Stimulated activated naive CD8-positive, alpha-beta T cell treated with anti-CD3 and anti-CD28 coated beads, Interleukin-15, amount 100 ng/mL, for 72 hours (primary cell): ENCODE measurements around the gene MIAT.

Experiments
- ATAC-seq: fragments of 150-1000 bp; cut with Tn5 transposase; 2 replicates; pipeline ENCODE4 v1.10.0; 2021; ENCODE audit warnings: mild to moderate bottlenecking, moderate library complexity
- DNase-seq, 2 donors: peaks; one replicate each; pipeline ENCODE4 v3.0.0; 2021 to 2022
- H3K27ac Mint-ChIP-seq, 2 donors: one replicate each; pipeline ENCODE4 v1.8.0; 2022; ENCODE audit warnings: mild to moderate bottlenecking in 2 of 2, mixed read lengths in 2 of 2, moderate library complexity in 2 of 2
- H3K27me3 Mint-ChIP-seq: one replicate; pipeline ENCODE4 v1.8.0; 2022; ENCODE audit warnings: mixed read lengths
- H3K4me1 Mint-ChIP-seq: one replicate; pipeline ENCODE4 v1.8.0; 2022; ENCODE audit warnings: mild to moderate bottlenecking, mixed read lengths
- H3K4me3 Mint-ChIP-seq, 2 donors: one replicate each; pipeline ENCODE4 v1.8.0; 2022; ENCODE audit warnings: mild to moderate bottlenecking in 2 of 2, mixed read lengths in 2 of 2, moderate library complexity in 1 of 2
- H3K9me3 Mint-ChIP-seq, 2 donors: one replicate each; pipeline ENCODE4 v1.8.0; 2022; ENCODE audit warnings: mixed read lengths in 2 of 2

MIAT gene

DNA sequence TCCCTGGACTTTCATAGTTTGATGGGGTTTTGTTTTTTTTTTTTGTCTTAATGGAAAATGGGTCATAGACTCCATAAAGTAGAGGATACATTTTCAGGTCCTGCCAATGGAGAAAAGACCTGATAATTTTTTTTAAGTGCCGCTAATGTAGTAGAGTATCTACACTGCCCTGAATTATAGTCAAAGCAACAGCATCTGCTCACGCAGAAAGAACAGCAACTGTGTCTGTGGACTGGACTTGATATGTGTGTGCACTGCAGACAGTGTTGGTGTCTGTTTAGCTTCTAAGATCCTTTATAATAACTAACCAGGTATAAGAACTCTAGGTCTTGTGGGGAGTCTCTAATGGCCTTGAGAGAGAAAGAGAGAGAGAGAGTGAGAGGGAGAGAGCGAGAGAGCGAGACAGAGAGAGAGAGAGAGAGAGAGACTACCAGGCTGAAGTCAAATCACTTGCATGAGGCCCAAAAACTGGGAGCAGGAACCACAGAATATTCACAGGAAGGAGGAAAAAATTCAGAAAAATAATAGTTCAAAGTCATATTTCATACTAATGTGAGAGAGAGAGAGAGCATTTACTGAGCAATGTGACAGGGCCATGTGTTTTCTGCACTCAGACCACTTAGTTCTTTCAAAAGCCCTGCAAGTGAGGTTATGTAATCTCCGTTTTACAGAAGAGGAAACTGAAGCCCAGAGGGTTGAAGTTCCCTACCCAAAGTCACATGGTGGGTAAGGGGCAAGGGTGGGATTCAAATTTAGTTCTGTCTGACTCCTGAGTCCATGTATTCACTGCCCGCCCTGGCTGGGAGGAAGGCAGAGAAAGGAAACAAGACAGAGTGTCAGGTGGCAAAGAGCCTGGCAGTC lies 8.6 kb upstream of the MIAT start:
- Mint-ChIP-seq H3K27me3 (no peaks in the 10 kb centered on the region), H3K4me1 (peaks cover 73% of the 10 kb centered on the region), H3K27ac (peak overlapping the region; percentile 3 to 55), H3K9me3 (no peaks in the 10 kb centered on the region), H3K4me3 (peak overlapping the region; percentile 79 to 92)
- DNase-seq (no peak), ATAC-seq (no peak)

DNA sequence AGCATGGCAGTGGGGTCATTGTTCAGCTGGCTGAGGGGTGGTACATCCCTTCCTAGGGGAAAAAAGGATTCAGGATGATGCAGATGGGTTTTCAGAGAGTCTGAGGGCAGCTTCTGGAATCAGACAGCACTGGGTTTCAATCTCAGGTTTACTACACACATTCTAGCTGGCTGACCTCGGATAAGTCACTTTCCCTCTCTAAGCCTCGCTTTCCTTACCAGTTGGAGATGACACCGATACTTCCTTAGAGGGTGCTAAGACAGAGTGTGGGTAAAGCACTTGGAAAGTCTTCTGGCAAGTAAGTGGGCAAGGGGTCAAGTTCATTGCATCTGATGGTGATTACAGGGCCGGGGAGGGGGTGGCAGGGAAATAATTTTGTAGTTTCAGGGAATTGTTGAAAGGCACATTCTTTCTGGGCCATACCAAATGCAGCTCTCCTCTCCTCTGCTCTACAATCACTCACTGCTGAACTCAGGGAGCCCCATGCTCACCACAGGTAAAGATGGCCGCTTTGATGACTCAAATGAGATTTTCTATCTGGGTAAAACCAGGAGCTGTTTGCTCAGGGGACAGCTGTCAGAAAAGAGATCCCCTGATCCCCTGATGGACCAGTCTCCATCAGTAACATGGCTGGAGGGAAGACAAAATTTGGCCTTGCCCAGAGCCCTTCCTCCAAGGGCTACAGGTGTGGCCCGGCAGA lies 6.5 kb upstream of the MIAT start:
- Mint-ChIP-seq H3K27ac (no peak overlapping the region), H3K4me3 (no peak overlapping the region), H3K4me1 (peaks cover 52% of the 10 kb centered on the region), H3K27me3 (no peaks in the 10 kb centered on the region), H3K9me3 (no peaks in the 10 kb centered on the region)
- no peak for DNase-seq
- ATAC-seq, result peak; percentile 73

DNA sequence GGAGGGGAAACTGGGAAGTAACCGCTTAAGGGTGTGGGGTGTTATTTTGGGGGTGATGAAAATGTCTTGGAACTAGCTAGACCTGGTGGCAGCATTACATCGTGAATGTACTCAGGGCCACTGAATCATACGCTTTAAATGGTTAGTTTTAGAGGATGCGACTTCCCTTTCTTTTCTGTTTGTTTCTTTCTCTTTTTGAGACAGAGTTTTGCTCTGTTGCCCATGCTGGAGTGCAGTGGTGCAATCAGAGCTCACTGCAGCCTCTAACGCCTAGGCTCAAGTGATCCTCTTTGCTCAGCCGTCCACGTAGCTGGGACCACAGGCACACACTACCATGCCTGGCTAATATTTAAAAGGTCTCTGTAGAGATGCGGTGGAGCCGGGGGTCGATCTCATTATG lies 5.6 kb upstream of the MIAT start:
- Mint-ChIP-seq H3K4me3 (no peak overlapping the region), H3K27ac (no peak overlapping the region), H3K9me3 (no peaks in the 10 kb centered on the region), H3K27me3 (peaks cover under 1% of the 10 kb centered on the region), H3K4me1 (peaks cover 43% of the 10 kb centered on the region)
- DNase-seq (no peak), ATAC-seq (no peak)

DNA sequence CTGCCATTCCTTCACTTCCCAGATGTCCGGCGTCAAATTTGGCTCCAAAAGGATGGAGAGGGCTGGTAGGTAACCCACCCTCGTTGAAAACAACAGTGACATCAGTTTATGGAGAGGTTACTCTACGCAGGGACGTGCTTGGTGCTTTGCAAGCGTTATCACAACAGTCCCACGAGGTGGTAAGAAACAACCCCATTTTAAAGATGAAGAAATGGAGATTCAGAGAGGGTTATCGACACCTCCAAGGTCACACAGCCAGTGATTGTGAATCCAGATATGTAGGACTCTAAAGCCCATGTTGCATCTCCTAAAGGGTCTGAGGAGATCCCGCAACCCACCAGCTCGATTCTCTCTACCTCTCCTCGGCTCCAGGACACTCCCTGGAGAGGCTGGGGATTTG lies 773 bp downstream of the MIAT start:
- H3K9me3 Mint-ChIP-seq, result no peaks in the 10 kb centered on the region
- ATAC-seq, result peak; percentile 63
- DNase-seq, result no peak
- peaks cover 37% of the 10 kb centered on the region for H3K4me1 Mint-ChIP-seq
- H3K27ac Mint-ChIP-seq, result peak overlapping the region in 1 of 2 donors; percentile 85
- H3K27me3 Mint-ChIP-seq, result peaks cover 10% of the 10 kb centered on the region
- peak overlapping the region; percentile 91 for H3K4me3 Mint-ChIP-seq

DNA sequence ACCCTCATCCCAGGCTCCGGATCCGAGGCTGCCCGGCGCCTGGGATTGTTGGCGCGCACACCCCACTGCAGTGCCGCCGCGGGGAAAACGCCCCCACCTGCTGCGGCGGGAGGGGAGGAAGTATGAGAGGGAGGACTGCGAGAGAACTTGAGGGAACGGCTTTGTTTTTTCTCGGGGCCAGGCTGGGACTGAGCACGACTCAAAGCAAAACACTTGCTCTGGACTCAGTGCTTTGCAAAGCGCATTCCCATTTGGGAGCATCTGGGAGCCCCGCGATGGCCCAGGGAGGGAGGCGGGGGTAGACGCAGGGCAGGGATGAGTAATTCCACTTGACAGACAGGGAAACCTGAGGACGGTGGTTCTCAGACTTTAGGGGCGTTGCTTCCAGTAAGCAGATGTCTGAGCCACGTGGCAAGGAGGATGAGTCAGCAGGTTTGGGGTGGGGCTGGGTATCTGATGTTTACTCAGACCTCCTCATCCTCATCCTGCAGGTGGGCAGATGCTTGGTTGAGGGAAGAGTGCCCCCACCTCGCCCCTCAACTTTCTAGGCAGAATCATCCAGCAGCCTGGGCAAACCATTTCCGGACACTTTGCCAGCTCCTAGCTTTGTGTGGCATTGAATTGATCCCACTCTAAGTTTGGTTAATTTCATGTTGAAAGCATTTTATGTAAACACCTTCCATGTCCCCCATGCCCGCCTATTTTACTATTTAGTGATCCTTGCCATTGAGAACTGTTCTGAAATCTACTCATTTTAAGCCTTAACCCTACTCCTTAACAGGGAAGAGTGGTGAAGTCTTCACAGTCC lies 1.5 kb downstream of the MIAT start:
- H3K27ac Mint-ChIP-seq, result peak overlapping the region in 1 of 2 donors; percentile 59
- DNase-seq, result peak; percentile 50 to 79

DNA sequence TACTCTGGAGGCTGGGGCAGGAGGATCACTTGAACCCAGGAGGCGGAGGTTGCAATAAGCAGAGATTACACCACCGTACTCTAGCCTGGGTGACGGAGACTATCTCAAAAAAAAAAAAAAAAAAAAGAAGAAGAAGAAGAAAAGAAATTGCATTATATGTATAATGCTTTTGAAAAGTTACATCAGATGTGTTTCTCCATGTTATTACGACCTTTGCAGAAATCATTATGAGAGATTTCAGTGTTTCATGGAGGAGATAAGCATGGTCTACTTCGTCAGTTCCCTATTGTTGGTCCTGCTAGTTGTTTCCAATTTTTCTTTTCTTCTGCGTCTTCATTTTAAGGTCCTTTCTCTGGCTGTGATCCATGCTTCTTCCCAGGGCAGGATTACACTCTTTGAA lies 3.0 kb downstream of the MIAT start:
- Mint-ChIP-seq H3K4me1 (peaks cover 54% of the 10 kb centered on the region), H3K9me3 (no peaks in the 10 kb centered on the region), H3K4me3 (no peak overlapping the region), H3K27ac (no peak overlapping the region), H3K27me3 (peaks cover 10% of the 10 kb centered on the region)
- ATAC-seq (no peak), DNase-seq (no peak)

More for the DNA sequence above, 1.5 kb downstream of the MIAT start:
- no peaks in the 10 kb centered on the region for H3K9me3 Mint-ChIP-seq
- H3K4me3 Mint-ChIP-seq, result peak overlapping the region; percentile 91
- ATAC-seq, result peak; percentile 88
- peaks cover 10% of the 10 kb centered on the region for H3K27me3 Mint-ChIP-seq
- peaks cover 39% of the 10 kb centered on the region for H3K4me1 Mint-ChIP-seq

DNA sequence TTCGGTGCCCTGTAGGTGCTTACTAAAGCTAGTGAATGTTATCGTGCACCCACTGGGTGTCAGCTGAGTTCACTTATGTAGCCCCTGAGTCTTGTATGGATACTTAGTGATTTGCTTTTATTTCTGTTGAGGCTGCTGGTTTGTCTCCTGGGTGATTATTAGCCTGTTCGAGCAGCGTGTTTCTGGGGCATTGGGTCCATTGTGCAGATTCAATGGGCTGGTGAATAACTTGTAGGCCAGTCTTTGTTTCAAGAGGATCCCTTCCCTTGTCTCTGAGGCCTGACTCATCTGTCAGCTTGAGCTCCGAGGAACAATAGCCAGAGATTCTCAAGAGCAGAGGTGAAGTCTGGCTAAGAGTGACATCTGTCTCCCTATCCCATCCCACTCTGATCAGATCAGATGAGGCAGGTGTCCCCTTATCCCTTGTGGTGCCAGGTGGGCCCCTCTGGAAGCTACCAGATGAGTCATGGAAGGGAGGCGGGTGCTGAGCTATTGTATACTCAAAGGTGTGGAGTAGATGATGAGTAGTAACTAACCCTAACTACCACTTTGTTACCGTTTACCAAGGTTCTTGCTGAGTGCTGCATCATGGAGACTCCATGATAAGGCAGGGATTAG lies 3.7 kb downstream of the MIAT start:
- DNase-seq, result no peak
- ATAC-seq, result no peak
- Mint-ChIP-seq H3K9me3 (no peaks in the 10 kb centered on the region), H3K4me3 (no peak overlapping the region), H3K27me3 (peaks cover 10% of the 10 kb centered on the region), H3K4me1 (peaks cover 61% of the 10 kb centered on the region), H3K27ac (no peak overlapping the region)

DNA sequence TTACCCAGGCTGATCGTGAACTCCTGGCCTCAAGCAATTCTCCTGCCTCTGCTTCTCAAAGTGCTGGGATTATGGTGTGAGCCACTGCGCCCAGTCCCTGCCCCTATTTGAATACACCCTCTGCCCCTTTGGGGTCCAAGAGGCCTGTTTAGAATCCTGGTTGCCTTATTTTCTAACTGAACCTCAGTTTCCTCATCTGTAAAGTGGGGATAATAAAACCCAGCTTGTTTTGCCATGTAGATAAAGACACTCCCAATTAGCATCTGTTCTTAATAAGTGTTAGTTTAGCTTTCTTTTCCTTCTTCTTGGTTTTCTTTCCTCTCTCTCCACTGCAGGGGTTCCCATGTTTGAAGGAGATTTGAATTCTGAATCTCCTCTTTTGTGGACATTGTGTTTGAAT lies 4.8 kb downstream of the MIAT start:
- H3K27ac Mint-ChIP-seq, result no peak overlapping the region
- peaks cover 6% of the 10 kb centered on the region for H3K27me3 Mint-ChIP-seq
- DNase-seq (no peak), ATAC-seq (no peak)
- peaks cover 65% of the 10 kb centered on the region for H3K4me1 Mint-ChIP-seq
- H3K9me3 Mint-ChIP-seq, result no peaks in the 10 kb centered on the region
- no peak overlapping the region for H3K4me3 Mint-ChIP-seq

DNA sequence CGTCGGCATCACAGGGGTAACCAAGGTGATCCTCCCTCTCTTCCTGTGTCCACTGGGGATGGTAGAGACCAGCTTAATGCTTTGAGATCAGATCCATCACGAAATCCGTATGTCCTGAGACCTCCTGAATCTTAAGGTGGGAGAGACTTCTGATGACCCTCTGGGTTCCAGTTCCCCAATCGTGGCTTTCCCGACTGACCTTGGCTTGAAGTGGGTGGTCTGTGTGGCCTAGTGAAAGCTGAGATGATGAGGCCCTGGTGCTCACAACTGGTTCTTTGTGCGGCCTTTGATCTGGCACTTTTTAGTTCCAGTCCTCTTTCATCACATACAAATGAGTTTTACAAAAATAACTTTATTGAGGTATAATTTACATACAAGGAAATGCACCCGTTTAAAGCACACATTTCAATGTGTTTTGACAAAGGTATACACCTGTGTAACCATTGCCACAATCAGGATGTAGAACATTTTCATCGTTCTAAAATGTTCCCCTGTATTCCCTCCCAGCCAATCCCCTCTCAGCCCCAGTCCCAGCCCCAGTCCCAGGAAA lies 6.1 kb downstream of the MIAT start:
- DNase-seq (no peak), ATAC-seq (no peak)
- Mint-ChIP-seq H3K27ac (no peak overlapping the region), H3K4me1 (peaks cover 59% of the 10 kb centered on the region), H3K27me3 (no peaks in the 10 kb centered on the region), H3K4me3 (no peak overlapping the region), H3K9me3 (no peaks in the 10 kb centered on the region)

DNA sequence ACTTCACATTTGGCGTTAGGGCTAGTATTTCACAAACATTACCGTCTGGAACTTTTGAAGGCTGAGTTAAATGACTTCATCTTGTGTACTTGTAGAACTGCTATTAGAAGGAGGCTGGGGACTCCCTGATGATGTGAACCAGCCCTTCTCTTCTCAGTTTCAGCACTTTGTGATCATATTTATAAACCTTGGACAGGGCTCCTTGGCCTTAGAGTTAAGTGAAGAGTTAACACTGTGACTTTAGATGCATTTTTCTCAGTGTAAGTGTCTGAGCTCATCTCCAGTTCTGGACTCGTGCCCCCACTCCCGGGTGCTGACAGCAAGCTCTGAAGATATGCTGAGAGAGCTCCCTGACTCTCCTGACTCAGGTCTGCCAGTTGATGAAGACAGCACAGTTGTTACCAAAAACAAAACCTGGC lies 8.4 kb downstream of the MIAT start:
- DNase-seq (no peak), ATAC-seq (peak; percentile 57)
- Mint-ChIP-seq H3K27me3 (no peaks in the 10 kb centered on the region), H3K27ac (peak overlapping the region in 1 of 2 donors; percentile 85), H3K4me3 (peak overlapping the region; percentile 83 to 85), H3K9me3 (no peaks in the 10 kb centered on the region), H3K4me1 (peaks cover 69% of the 10 kb centered on the region)

DNA sequence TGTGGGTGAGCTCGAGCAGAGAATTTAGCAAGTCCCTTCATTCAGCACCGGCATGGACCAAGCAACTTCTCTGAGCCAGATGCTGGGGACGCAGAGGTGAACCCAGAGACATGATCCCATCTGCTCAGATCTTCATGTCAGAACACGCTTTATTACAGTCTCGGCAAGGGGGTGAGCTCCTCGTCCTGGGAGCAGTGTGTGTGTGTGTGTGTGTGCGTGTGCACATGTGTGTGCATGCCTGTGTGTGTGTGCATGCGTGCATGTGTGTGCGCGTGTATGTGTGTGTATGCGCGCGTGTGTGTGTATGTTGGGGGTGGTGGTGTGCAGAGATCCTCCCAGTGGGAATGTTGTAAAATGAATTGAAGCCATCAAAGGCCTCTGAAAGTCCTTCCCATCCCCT lies 9.8 kb downstream of the MIAT start:
- Mint-ChIP-seq H3K27me3 (no peaks in the 10 kb centered on the region), H3K27ac (no peak overlapping the region), H3K4me3 (no peak overlapping the region), H3K4me1 (peaks cover 76% of the 10 kb centered on the region), H3K9me3 (no peaks in the 10 kb centered on the region)
- DNase-seq (no peak), ATAC-seq (no peak)

DNA sequence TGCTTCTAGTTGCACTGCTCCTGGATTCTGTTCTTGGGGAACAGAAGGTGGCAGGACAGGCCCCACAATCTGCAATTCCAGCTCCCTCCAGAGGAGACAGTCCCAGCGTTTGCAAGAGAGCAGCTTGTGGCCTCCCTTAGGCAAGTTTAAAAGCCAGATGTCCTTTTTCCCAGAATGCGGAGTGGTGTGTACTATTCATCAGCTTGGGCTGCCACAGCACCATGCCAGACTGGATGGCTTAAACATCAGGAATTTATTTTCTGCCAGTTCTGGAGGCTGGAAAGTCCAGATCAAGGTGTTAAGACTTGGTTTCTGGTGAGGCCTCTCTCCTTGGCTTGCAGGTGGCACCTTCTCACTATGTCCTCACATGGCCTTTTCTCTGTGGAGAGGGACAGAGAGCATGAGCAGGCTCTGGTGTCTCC lies 11.7 kb downstream of the MIAT start:
- no peak for DNase-seq
- no peak for ATAC-seq
- no peak overlapping the region for H3K4me3 Mint-ChIP-seq

DNA sequence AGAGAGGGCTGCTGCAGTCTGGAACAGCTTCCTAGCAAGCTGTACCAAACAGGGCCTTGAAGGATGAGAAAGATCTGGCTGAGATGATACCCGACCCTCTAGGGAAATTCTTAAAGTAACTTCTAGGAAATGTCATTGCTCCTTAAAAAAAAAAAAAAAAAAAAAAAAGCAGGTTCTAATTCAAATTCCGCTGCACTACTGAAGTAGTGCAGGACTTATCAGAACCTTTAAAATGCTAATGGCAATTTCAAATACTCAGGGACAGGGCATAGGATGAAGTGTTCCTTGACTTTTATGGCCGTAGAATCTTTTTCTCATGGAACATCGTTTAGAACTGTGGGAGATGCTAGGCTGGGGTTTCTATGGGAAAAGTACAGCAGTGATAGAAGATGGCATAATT lies 13.1 kb downstream of the MIAT start:
- H3K4me3 Mint-ChIP-seq, result peak overlapping the region; percentile 92 to 98
- no peaks in the 10 kb centered on the region for H3K27me3 Mint-ChIP-seq
- DNase-seq (no peak), ATAC-seq (no peak)
- peak overlapping the region; percentile 80 to 98 for H3K27ac Mint-ChIP-seq
- no peaks in the 10 kb centered on the region for H3K9me3 Mint-ChIP-seq
- peaks cover 79% of the 10 kb centered on the region for H3K4me1 Mint-ChIP-seq

More for the DNA sequence above, 11.7 kb downstream of the MIAT start:
- no peaks in the 10 kb centered on the region for H3K9me3 Mint-ChIP-seq
- H3K27ac Mint-ChIP-seq, result peak overlapping the region in 1 of 2 donors; percentile 49
- no peaks in the 10 kb centered on the region for H3K27me3 Mint-ChIP-seq
- H3K4me1 Mint-ChIP-seq, result peaks cover 79% of the 10 kb centered on the region

DNA sequence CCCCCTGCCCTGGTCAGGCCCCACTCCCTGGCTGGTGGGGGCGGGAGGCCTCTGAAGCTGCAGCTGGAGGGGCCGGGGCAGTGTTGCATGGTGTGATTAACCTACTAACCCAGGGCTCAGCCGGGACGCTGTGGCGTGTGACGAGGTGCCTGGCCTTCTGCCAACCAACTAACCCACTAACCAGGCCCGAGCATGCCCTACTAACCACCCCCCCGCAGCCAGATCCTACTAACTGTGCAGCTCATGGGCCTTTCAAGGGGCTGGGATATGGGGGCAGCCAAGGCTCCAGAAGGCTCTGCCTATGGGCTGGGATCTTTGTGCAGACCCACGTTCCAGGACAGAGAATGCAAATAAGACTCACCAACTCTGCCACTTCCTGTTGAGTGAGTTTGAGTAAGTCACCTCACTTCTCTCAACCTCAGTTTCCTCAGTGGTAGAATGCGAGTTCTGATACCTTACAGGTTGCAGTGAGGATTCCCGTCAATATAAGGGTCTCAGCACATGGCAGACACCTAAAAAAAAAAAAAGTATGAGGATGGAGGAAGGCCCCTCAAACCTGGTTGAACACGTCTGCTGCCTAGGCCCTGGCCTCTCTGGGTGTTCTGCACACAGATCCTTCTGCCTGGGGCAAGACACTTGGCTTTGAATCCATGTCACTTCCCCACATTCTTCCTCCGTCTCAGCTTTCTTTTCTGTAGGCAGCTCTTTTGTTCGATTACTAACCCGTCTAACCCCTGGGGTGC lies 14.1 kb downstream of the MIAT start:
- H3K27ac Mint-ChIP-seq, result peak overlapping the region; percentile 80 to 98
- ATAC-seq (peak; percentile 65), DNase-seq (peak; percentile 74 to 82)
- H3K4me1 Mint-ChIP-seq, result peaks cover 78% of the 10 kb centered on the region
- H3K9me3 Mint-ChIP-seq, result no peaks in the 10 kb centered on the region
- H3K27me3 Mint-ChIP-seq, result no peaks in the 10 kb centered on the region
- peak overlapping the region; percentile 92 to 98 for H3K4me3 Mint-ChIP-seq
